ENCODE results near the gene CHCHD6. TPM values are rescaled to one million over a fixed set of nuclear protein-coding genes. Genes with fewer than 3 reads are reported as not detected.

Gene CHCHD6
- total and polyA plus RNA-seq, 2 of the 4 experiments (the other 2 are of a cell fraction) = 18.8 to 28.9 TPM

GRCh38 chr3:126944089-126944965 is 240.3 kb downstream of the CHCHD6 start:
- intact Hi-C loops (cut with micrococcal nuclease) = no loop called here
- 100% methylated on average over 4 of the region's 12 CpGs; no CpG with 5 or more reads in 1 of the 2 experiments for WGBS, 2 experiments (ENCODE audit: extremely low coverage in 2 of 2, insufficient read length in 1 of 2)

More at GRCh38 chr3:126944089-126944965, 240.3 kb downstream of the CHCHD6 start:
- BruUV-seq (replicated peaks) = no TSS peak
- in situ Hi-C loops (cut with MboI; ENCODE audit: low sequenced_read_pairs) (no loop called here), dilution Hi-C loops (cut with HindIII; ENCODE audit: low sequenced_read_pairs, unreplicated experiment) (no loop called here)
- Histone ChIP-seq H3K27ac (ENCODE audit: insufficient read depth, low read length) (no peak overlapping the region), H4K5ac (ENCODE audit: low read depth, low read length) (no peak overlapping the region), H3K79me1 (ENCODE audit: low read depth in 1 of 2, low read length in 2 of 2) (no peaks in the 10 kb centered on the region), H4K8ac (ENCODE audit: low read depth in 2 of 2, low read length in 2 of 2) (no peak overlapping the region), H3K27me3 (ENCODE audit: control insufficient read depth, insufficient read depth, low read length) (no peaks in the 10 kb centered on the region), H3K36me3 (ENCODE audit: control insufficient read depth, insufficient read depth, low read length) (no peaks in the 10 kb centered on the region), H2BK120ac (ENCODE audit: low read depth, low read length) (no peak overlapping the region), H3K4me3 (ENCODE audit: insufficient read depth, low read depth, low read length) (no peak overlapping the region), H3K9me3 (ENCODE audit: control insufficient read depth, insufficient read depth, low read length) (no peaks in the 10 kb centered on the region), H3K4me1 (ENCODE audit: control insufficient read depth, insufficient read depth, low read length) (no peaks in the 10 kb centered on the region), H2AK5ac (ENCODE audit: low read depth, low read length) (no peak overlapping the region), H3K9ac (ENCODE audit: low read depth, low read length) (no peak overlapping the region), H2BK20ac (ENCODE audit: low read depth, low read length) (no peak overlapping the region), H4K20me1 (ENCODE audit: insufficient read depth, low read length) (no peaks in the 10 kb centered on the region), H2BK15ac (ENCODE audit: low read depth, low read length) (no peak overlapping the region), H3K56ac (ENCODE audit: extremely low read depth, insufficient read depth, low read length) (no peak overlapping the region), H3K18ac (ENCODE audit: low read depth, low read length) (no peak overlapping the region), H2AK9ac (replicated peaks; ENCODE audit: low read depth, low read length, poor library complexity) (peak overlapping the region; percentile 37), H2AFZ (replicated peaks; ENCODE audit: low read length, poor library complexity) (peak overlapping the region; percentile 28), H3K14ac (replicated peaks; ENCODE audit: low read depth, low read length) (no peak overlapping the region), H3K4ac (ENCODE audit: low read depth, low read length) (no peak overlapping the region), H4K91ac (ENCODE audit: insufficient read depth, low read depth, low read length) (no peak overlapping the region), H3K4me2 (ENCODE audit: low read depth, low read length) (no peak overlapping the region), H2BK5ac (ENCODE audit: low read depth, low read length, poor library complexity, severe bottlenecking) (no peak overlapping the region), H3K23ac (ENCODE audit: low read depth, low read length) (no peak overlapping the region), H3K9me1 (ENCODE audit: insufficient read depth, low read length) (peaks cover 5% of the 10 kb centered on the region; the same call in 1 of the 2 replicates)
- POLR2A ChIA-PET (ENCODE audit: unreplicated experiment) = no interaction called here
- ATAC-seq (ENCODE audit: low read depth) (no peak), DNase-seq (no peak)
- CTCF ChIA-PET = interaction anchor here (1.2 kb wide), 1 partner anchor 29 kb away, joined by 3 read pairs; no protein-coding TSS in a partner anchor
- TF ChIP-seq USF2 (IDR thresholded peaks at IDR 0.05; ENCODE audit: low read depth, low read length) = no peak
- TF ChIP-seq CTCF (conservative IDR thresholded peaks at IDR 0.05; ENCODE audit: low read depth, low read length) = no peak
- TF ChIP-seq BHLHE40 (IDR thresholded peaks at IDR 0.05; ENCODE audit: low read depth, low read length) = no peak
- TF ChIP-seq MXI1 (IDR thresholded peaks at IDR 0.05; ENCODE audit: borderline replicate concordance, low read depth, low read length) = no peak
- TF ChIP-seq MAFK (IDR thresholded peaks at IDR 0.05; ENCODE audit: low read depth, low read length) = no peak
- TF ChIP-seq RFX5 (IDR thresholded peaks at IDR 0.05; ENCODE audit: low read depth, low read length) = no peak
- no peak for TF ChIP-seq RCOR1 (IDR thresholded peaks at IDR 0.05; ENCODE audit: insufficient replicate concordance, low read length)
- no peak for TF ChIP-seq FOS (IDR thresholded peaks at IDR 0.05; ENCODE audit: low read depth, low read length)
- TF ChIP-seq MAZ (IDR thresholded peaks at IDR 0.05; ENCODE audit: borderline replicate concordance, low read depth, low read length) = no peak
- TF ChIP-seq RAD21 (IDR thresholded peaks at IDR 0.05; ENCODE audit: low read length) = no peak
- TF ChIP-seq NFE2L2 (IDR thresholded peaks at IDR 0.05; ENCODE audit: low read depth, low read length) = no peak
- no peak for TF ChIP-seq CHD1 (IDR thresholded peaks at IDR 0.05; ENCODE audit: low read depth, low read length)

All from IMR-90 (cell line).